Keratinocyte (primary cell): ENCODE data around the gene CCBE1. TPM values are rescaled to one million over a fixed set of nuclear protein-coding genes. Genes with fewer than 3 reads are reported as not detected.

Source experiments
- DNase-seq: peaks from one replicate; pipeline ENCODE4 v3.0.0-alpha.2; 2011; ENCODE audit warnings: low read depth, missing footprints, low spot score
- FAIRE-seq: peaks from 2 replicates; lab custom pipeline; 2011; peaks lifted over from hg19 to GRCh38; lab: Jason Lieb, UNC
- H2AFZ ChIP-seq: 2 replicates; pipeline ENCODE4 v1.6.0; 2012; ENCODE audit warnings: low read length, control low read depth, inconsistent platforms; ENCODE audit not compliant: control insufficient read depth
- H3K27ac ChIP-seq: 2 replicates; pipeline ENCODE4 v1.5.1; 2011; ENCODE audit warnings: low read length; ENCODE audit not compliant: control insufficient read depth, insufficient read depth
- H3K27me3 ChIP-seq: 3 replicates; pipeline ENCODE4 v1.6.0; 2011; ENCODE audit warnings: low read length; ENCODE audit not compliant: control insufficient read depth, insufficient read depth; ENCODE audit errors: extremely low read depth
- H3K36me3 ChIP-seq, 2 experiments: 2 replicates in 1 of 2; 3 replicates in 1 of 2; pipeline ENCODE4 v1.5.1; 2011; ENCODE audit warnings: low read length in 2 of 2, mild to moderate bottlenecking in 1 of 2; ENCODE audit not compliant: control insufficient read depth in 2 of 2, insufficient read depth in 2 of 2; ENCODE audit errors: extremely low read depth in 1 of 2
- H3K4me1 ChIP-seq: 3 replicates; pipeline ENCODE4 v1.5.1; 2011; ENCODE audit warnings: low read length; ENCODE audit not compliant: control insufficient read depth, insufficient read depth; ENCODE audit errors: extremely low read depth
- H3K4me2 ChIP-seq: 3 replicates; pipeline ENCODE4 v1.6.0; 2011; ENCODE audit warnings: low read depth, low read length; ENCODE audit not compliant: control insufficient read depth, insufficient read depth; ENCODE audit errors: extremely low read depth
- H3K4me3 ChIP-seq, 3 experiments: fragments of 200-600 bp in 1 of 3; sonication (generic) in 1 of 3; 2 replicates in 2 of 3; 3 replicates in 1 of 3; pipeline ENCODE4 v1.5.1; 2011 to 2016; ENCODE audit warnings: low read length in 3 of 3, mild to moderate bottlenecking in 3 of 3, control low read depth in 2 of 3, inconsistent platforms in 1 of 3, low read depth in 1 of 3, mixed read lengths in 1 of 3, mixed run types in 1 of 3, moderate library complexity in 1 of 3; ENCODE audit not compliant: control insufficient read depth in 2 of 3, insufficient read depth in 2 of 3; ENCODE audit errors: extremely low read depth in 1 of 3
- H3K79me2 ChIP-seq: 2 replicates; pipeline ENCODE4 v1.6.0; 2012; ENCODE audit warnings: low read length; ENCODE audit not compliant: control insufficient read depth, insufficient read depth
- H3K9ac ChIP-seq: 3 replicates; pipeline ENCODE4 v1.6.0; 2011; ENCODE audit warnings: low read length; ENCODE audit not compliant: control insufficient read depth, insufficient read depth; ENCODE audit errors: extremely low read depth
- H3K9me1 ChIP-seq: 3 replicates; pipeline ENCODE4 v1.6.0; 2011; ENCODE audit warnings: low read length; ENCODE audit not compliant: control insufficient read depth, insufficient read depth; ENCODE audit errors: extremely low read depth
- H3K9me3 ChIP-seq: 2 replicates; pipeline ENCODE4 v1.5.1; 2012; ENCODE audit warnings: low read depth, low read length; ENCODE audit not compliant: control insufficient read depth
- H4K20me1 ChIP-seq: 3 replicates; pipeline ENCODE4 v1.6.0; 2011; ENCODE audit warnings: low read length; ENCODE audit not compliant: control insufficient read depth, insufficient read depth; ENCODE audit errors: extremely low read depth
- CTCF ChIP-seq, 3 experiments: IDR thresholded peaks in 1 of 3; conservative IDR thresholded peaks in 1 of 3; optimal IDR thresholded peaks in 1 of 3; 2 replicates in 2 of 3; 3 replicates in 1 of 3; pipeline versions ENCODE3 to v1.5.1; 2011; ENCODE audit warnings: low read length in 3 of 3, mild to moderate bottlenecking in 3 of 3, moderate library complexity in 2 of 3, control low read depth in 1 of 3, inconsistent platforms in 1 of 3; ENCODE audit not compliant: insufficient read depth in 2 of 3; ENCODE audit errors: extremely low read depth in 1 of 3
- EZH2 ChIP-seq: IDR thresholded peaks from one replicate; pipeline ENCODE4 v1.6.1; 2012; ENCODE audit warnings: inconsistent platforms, mild to moderate bottlenecking, low read length, moderate library complexity
- dilution Hi-C: fragments of 300-500 bp; cut with MboI; formaldehyde crosslinking; loops from one replicate; pipeline ENCODE4 v1.7.0; 2020; ENCODE audit warnings: low sequenced_read_pairs; ENCODE audit not compliant: extremely low pct_ligation_motif_present
- polyA plus RNA-seq, 5 experiments: library from polyadenylated mRNA; depleted of rRNA in 3 of 5; stranded (reverse) in 3 of 5; stranded (forward) in 1 of 5; unstranded in 1 of 5; fragments of >200 nt; gene quantifications; 1 replicate in 1 of 5; 2 replicates in 3 of 5; 3 replicates in 1 of 5; pipeline versions ENCODE4 v1.2.1 to v1.2.3, GENCODE V29; 2011 to 2012; ENCODE audit warnings: missing spikeins in 2 of 5, low read depth in 1 of 5, low replicate concordance in 1 of 5

Gene CCBE1
- polyA plus RNA-seq, 1 donor (not counting 4 experiments of a cell fraction or from before 2014, with no cell fraction given): 20.1 TPM

- Histone ChIP-seq H3K9me3 (no peaks in the 10 kb centered on the region), H3K9ac (no peak overlapping the region), H3K4me2 (no peak overlapping the region), H3K4me3 (no peak overlapping the region), H4K20me1 (no peaks in the 10 kb centered on the region), H3K27me3 (no peaks in the 10 kb centered on the region), H3K79me2 (no peaks in the 10 kb centered on the region), H3K9me1 (peaks cover 2% of the 10 kb centered on the region), H3K36me3 (peaks cover 0 to 3% of the 10 kb centered on the region in 2 experiments), H2AFZ (no peak overlapping the region), H3K27ac (no peak overlapping the region), H3K4me1 (peaks cover 34% of the 10 kb centered on the region)
- dilution Hi-C loops: no loop called here
- TF ChIP-seq EZH2: no peak
- no peak for TF ChIP-seq CTCF (optimal IDR thresholded peaks at IDR 0.05 in 1 of 3, IDR thresholded peaks at IDR 0.05 in 1 of 3, conservative IDR thresholded peaks at IDR 0.05 in 1 of 3; ENCODE audit: extremely low read depth in 1 of 3, insufficient read depth in 2 of 3, low read length in 3 of 3)
- DNase-seq (no peak), FAIRE-seq (no peak)
Observed at GRCh38 chr18:59498506-59499086, 198.6 kb downstream of the CCBE1 start.

- Histone ChIP-seq H4K20me1 (no peaks in the 10 kb centered on the region), H3K79me2 (no peaks in the 10 kb centered on the region), H3K9me3 (no peaks in the 10 kb centered on the region), H2AFZ (no peak overlapping the region), H3K27me3 (no peaks in the 10 kb centered on the region), H3K4me2 (no peak overlapping the region), H3K9ac (no peak overlapping the region), H3K9me1 (no peaks in the 10 kb centered on the region), H3K27ac (no peak overlapping the region), H3K4me1 (peaks cover 6% of the 10 kb centered on the region), H3K4me3 (no peak overlapping the region), H3K36me3 (no peaks in the 10 kb centered on the region)
- FAIRE-seq (no peak), DNase-seq (no peak)
- dilution Hi-C loops: no loop called here
- TF ChIP-seq EZH2 (no peak), CTCF (optimal IDR thresholded peaks at IDR 0.05 in 1 of 3, IDR thresholded peaks at IDR 0.05 in 1 of 3, conservative IDR thresholded peaks at IDR 0.05 in 1 of 3; ENCODE audit: extremely low read depth in 1 of 3, insufficient read depth in 2 of 3, low read length in 3 of 3) (no peak)
Observed at GRCh38 chr18:59492756-59493421, 204.3 kb downstream of the CCBE1 start.
